ENCODE data around the gene PARD3B. TPM values are rescaled to one million over a fixed set of nuclear protein-coding genes. Genes with fewer than 3 reads are reported as not detected.

Gene PARD3B
- total RNA-seq, 3 donors from 2014 or later = 0.18 to 0.48 (median 0.27) TPM

GRCh38 chr2:205280596-205281236, 735.4 kb downstream of the PARD3B start:
- DNase-seq = no peak
- Mint-ChIP-seq H3K4me1 (ENCODE audit: low read depth) (no peaks in the 10 kb centered on the region), H3K4me3 (no peak overlapping the region), H3K9me3 (no peaks in the 10 kb centered on the region), H3K27me3 (ENCODE audit: low read depth) (peaks cover 4% of the 10 kb centered on the region), H3K36me3 (ENCODE audit: insufficient read depth) (peaks cover 3% of the 10 kb centered on the region)
- ATAC-seq = no peak

GRCh38 chr2:205283736-205284270, 738.5 kb downstream of the PARD3B start:
- DNase-seq (no peak), ATAC-seq (no peak)
- no peaks in the 10 kb centered on the region for H3K4me1 Mint-ChIP-seq (ENCODE audit: low read depth)
- H3K4me3 Mint-ChIP-seq = no peak overlapping the region
- H3K36me3 Mint-ChIP-seq (ENCODE audit: insufficient read depth) = peaks cover 3% of the 10 kb centered on the region
- no peaks in the 10 kb centered on the region for H3K9me3 Mint-ChIP-seq
- no peaks in the 10 kb centered on the region for H3K27me3 Mint-ChIP-seq (ENCODE audit: low read depth)

- ATAC-seq = no peak
- no peak overlapping the region for H3K4me3 Mint-ChIP-seq
- H3K27me3 Mint-ChIP-seq (ENCODE audit: low read depth) = no peaks in the 10 kb centered on the region
- no peak for DNase-seq
- no peaks in the 10 kb centered on the region for H3K4me1 Mint-ChIP-seq (ENCODE audit: low read depth)
- peaks cover under 1% of the 10 kb centered on the region for H3K36me3 Mint-ChIP-seq (ENCODE audit: insufficient read depth)
- no peaks in the 10 kb centered on the region for H3K9me3 Mint-ChIP-seq
These were observed 739.1 kb downstream of the PARD3B start for GRCh38 chr2:205284334-205284733.

- no peaks in the 10 kb centered on the region for H3K27me3 Mint-ChIP-seq (ENCODE audit: low read depth)
- DNase-seq (no peak), ATAC-seq (no peak)
- H3K9me3 Mint-ChIP-seq = peaks cover 3% of the 10 kb centered on the region
- no peak overlapping the region for H3K4me3 Mint-ChIP-seq
- no peaks in the 10 kb centered on the region for H3K36me3 Mint-ChIP-seq (ENCODE audit: insufficient read depth)
- no peaks in the 10 kb centered on the region for H3K4me1 Mint-ChIP-seq (ENCODE audit: low read depth)
These were observed 742.0 kb downstream of the PARD3B start for GRCh38 chr2:205287316-205287715.

GRCh38 chr2:205288686-205289085, 743.4 kb downstream of the PARD3B start:
- Mint-ChIP-seq H3K4me1 (ENCODE audit: low read depth) (no peaks in the 10 kb centered on the region), H3K9me3 (peaks cover 3% of the 10 kb centered on the region), H3K27me3 (ENCODE audit: low read depth) (no peaks in the 10 kb centered on the region), H3K36me3 (ENCODE audit: insufficient read depth) (no peaks in the 10 kb centered on the region), H3K4me3 (no peak overlapping the region)
- no peak for DNase-seq
- no peak for ATAC-seq

DNA sequence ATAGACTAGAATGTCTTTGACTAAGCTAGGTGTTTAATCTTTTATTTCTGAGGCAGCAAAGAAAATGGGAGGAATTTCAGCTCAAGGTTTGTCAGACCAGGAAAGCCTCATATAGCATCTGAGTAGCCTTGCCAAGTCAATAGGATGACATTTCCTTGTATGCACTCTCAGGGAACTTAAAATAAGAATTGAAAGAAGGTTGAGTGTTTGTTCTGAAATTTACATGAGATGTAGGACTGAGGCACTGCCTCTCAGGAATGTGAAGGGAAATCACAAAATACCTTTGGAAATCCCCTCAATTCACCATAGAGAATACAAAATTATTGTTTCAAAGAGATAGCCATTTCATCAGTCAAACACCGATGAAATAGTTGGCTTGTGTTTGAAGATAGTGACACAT, 745.0 kb downstream of the PARD3B start:
- ATAC-seq (no peak), DNase-seq (no peak)
- Mint-ChIP-seq H3K36me3 (ENCODE audit: insufficient read depth) (no peaks in the 10 kb centered on the region), H3K4me1 (ENCODE audit: low read depth) (no peaks in the 10 kb centered on the region), H3K4me3 (no peak overlapping the region), H3K27me3 (ENCODE audit: low read depth) (no peaks in the 10 kb centered on the region), H3K9me3 (peaks cover 3% of the 10 kb centered on the region)

DNA sequence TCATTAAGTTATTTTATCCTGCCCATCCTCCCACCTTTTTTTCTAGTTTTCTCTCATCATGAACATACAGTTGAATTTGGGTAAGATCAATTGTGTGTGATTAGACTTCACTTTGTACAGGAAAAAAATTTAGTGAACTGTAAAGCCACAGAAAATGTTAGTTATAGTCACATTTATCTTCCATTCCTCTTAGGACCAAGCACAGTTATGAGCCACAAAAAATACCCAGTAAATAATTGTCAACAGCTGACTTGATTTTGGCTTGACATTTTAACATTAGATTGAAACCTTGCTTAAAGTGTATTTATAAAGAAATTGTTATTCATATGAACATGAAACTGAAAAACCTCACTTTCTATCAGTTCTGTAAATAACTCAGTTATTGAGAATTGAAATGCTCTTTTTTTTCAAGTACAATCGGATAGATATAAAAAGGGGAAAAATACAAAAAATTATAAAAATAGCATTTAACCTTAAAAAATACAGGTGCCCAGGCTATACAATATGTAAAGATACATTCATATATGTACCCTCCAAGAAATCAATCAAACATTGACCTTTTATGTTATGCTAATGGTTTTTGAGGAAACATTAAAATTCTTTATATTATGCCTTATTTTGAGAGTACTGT, 747.5 kb downstream of the PARD3B start:
- DNase-seq (no peak), ATAC-seq (no peak)
- Mint-ChIP-seq H3K27me3 (ENCODE audit: low read depth) (no peaks in the 10 kb centered on the region), H3K4me1 (ENCODE audit: low read depth) (no peaks in the 10 kb centered on the region), H3K36me3 (ENCODE audit: insufficient read depth) (no peaks in the 10 kb centered on the region), H3K4me3 (no peak overlapping the region), H3K9me3 (peaks cover 3% of the 10 kb centered on the region)

- Mint-ChIP-seq H3K36me3 (ENCODE audit: insufficient read depth) (no peaks in the 10 kb centered on the region), H3K4me1 (ENCODE audit: low read depth) (no peaks in the 10 kb centered on the region), H3K4me3 (no peak overlapping the region), H3K27me3 (ENCODE audit: low read depth) (no peaks in the 10 kb centered on the region), H3K9me3 (peaks cover 3% of the 10 kb centered on the region)
- no peak for DNase-seq
- ATAC-seq = no peak
These were observed 748.3 kb downstream of the PARD3B start for GRCh38 chr2:205293559-205293958.

- H3K4me1 Mint-ChIP-seq (ENCODE audit: low read depth) = no peaks in the 10 kb centered on the region
- H3K4me3 Mint-ChIP-seq = no peak overlapping the region
- H3K9me3 Mint-ChIP-seq = no peaks in the 10 kb centered on the region
- DNase-seq (no peak), ATAC-seq (no peak)
- no peaks in the 10 kb centered on the region for H3K36me3 Mint-ChIP-seq (ENCODE audit: insufficient read depth)
- H3K27me3 Mint-ChIP-seq (ENCODE audit: low read depth) = no peaks in the 10 kb centered on the region
These were observed 751.7 kb downstream of the PARD3B start for GRCh38 chr2:205296959-205297358.

GRCh38 chr2:205297368-205297767, 752.1 kb downstream of the PARD3B start:
- Mint-ChIP-seq H3K4me3 (no peak overlapping the region), H3K9me3 (no peaks in the 10 kb centered on the region), H3K4me1 (ENCODE audit: low read depth) (no peaks in the 10 kb centered on the region), H3K36me3 (ENCODE audit: insufficient read depth) (no peaks in the 10 kb centered on the region), H3K27me3 (ENCODE audit: low read depth) (no peaks in the 10 kb centered on the region)
- ATAC-seq = no peak
- DNase-seq = no peak

DNA sequence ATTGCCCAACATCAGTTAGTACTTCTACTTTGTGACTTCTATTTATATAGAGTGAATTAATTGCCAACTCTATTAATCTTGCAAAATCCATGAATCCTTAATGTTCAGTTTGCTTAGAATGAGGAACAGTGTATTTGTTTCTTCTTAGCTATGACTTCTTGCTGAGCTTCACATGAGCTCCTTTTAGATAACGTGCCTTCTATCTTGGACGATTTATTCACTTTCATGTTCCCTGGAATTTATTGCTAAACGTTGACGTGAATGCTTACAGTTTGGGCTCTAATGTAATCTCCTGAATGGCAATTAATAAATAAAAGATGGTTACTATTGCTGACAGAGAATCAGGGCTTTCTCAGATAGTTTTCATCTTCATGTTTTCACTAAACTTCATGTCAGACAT, 752.6 kb downstream of the PARD3B start:
- no peak for DNase-seq
- H3K36me3 Mint-ChIP-seq (ENCODE audit: insufficient read depth) = no peaks in the 10 kb centered on the region
- no peaks in the 10 kb centered on the region for H3K9me3 Mint-ChIP-seq
- no peaks in the 10 kb centered on the region for H3K27me3 Mint-ChIP-seq (ENCODE audit: low read depth)
- no peak for ATAC-seq
- H3K4me3 Mint-ChIP-seq = no peak overlapping the region
- H3K4me1 Mint-ChIP-seq (ENCODE audit: low read depth) = no peaks in the 10 kb centered on the region

- no peak overlapping the region for H3K4me3 Mint-ChIP-seq
These were observed 765.9 kb downstream of the PARD3B start for GRCh38 chr2:205311201-205311600.

GRCh38 chr2:205321231-205321630, 776.0 kb downstream of the PARD3B start:
- ATAC-seq (no peak), DNase-seq (no peak)
- Mint-ChIP-seq H3K27me3 (ENCODE audit: low read depth) (no peaks in the 10 kb centered on the region), H3K4me3 (no peak overlapping the region), H3K36me3 (ENCODE audit: insufficient read depth) (no peaks in the 10 kb centered on the region), H3K4me1 (ENCODE audit: low read depth) (no peaks in the 10 kb centered on the region), H3K9me3 (peaks cover 4% of the 10 kb centered on the region)

More at GRCh38 chr2:205311201-205311600, 765.9 kb downstream of the PARD3B start:
- no peaks in the 10 kb centered on the region for H3K36me3 Mint-ChIP-seq (ENCODE audit: insufficient read depth)
- no peaks in the 10 kb centered on the region for H3K27me3 Mint-ChIP-seq (ENCODE audit: low read depth)
- H3K9me3 Mint-ChIP-seq = no peaks in the 10 kb centered on the region
- DNase-seq (no peak), ATAC-seq (no peak)
- H3K4me1 Mint-ChIP-seq (ENCODE audit: low read depth) = no peaks in the 10 kb centered on the region

DNA sequence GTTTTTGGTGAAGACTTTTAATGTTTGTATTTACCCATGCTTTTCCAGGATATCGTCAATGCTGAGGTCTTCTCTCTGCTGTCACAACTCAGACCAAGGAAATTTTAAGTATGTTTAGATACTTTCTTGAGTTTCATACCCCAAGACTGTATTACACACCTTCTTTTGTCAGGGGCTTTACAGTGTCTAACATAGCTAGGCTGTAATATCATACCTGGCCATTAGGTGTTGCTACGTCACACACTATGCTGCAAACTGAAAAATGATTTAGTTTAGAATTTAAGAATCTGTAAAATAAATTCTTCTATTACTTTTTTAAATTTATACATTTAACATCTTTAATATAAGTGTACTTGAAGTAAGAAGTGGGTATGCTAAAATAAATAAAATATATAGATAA, 778.7 kb downstream of the PARD3B start:
- ATAC-seq = no peak
- H3K27me3 Mint-ChIP-seq (ENCODE audit: low read depth) = no peaks in the 10 kb centered on the region
- no peak overlapping the region for H3K4me3 Mint-ChIP-seq
- DNase-seq = no peak
- H3K36me3 Mint-ChIP-seq (ENCODE audit: insufficient read depth) = no peaks in the 10 kb centered on the region
- no peaks in the 10 kb centered on the region for H3K4me1 Mint-ChIP-seq (ENCODE audit: low read depth)
- peaks cover 4% of the 10 kb centered on the region for H3K9me3 Mint-ChIP-seq

DNA sequence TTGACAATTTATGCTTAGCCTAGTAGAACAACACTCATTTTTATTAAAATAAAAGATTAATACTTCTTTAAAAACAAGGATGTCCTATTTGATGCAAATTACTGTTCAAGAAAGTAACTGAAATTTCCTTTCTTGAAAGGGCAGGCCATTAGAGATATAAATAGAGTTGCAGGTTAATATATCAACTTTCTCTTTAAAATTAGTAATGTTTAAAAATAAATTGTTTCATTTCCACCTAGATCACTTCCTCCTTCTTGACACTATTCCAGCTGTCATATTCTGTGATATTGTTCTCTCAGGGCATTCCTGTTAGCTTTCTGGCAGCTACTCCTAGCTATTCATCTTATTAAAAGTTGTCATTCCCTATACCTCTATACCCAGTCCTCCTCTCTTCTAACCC, 779.1 kb downstream of the PARD3B start:
- no peaks in the 10 kb centered on the region for H3K27me3 Mint-ChIP-seq (ENCODE audit: low read depth)
- no peak overlapping the region for H3K4me3 Mint-ChIP-seq
- no peak for ATAC-seq
- H3K36me3 Mint-ChIP-seq (ENCODE audit: insufficient read depth) = no peaks in the 10 kb centered on the region
- H3K4me1 Mint-ChIP-seq (ENCODE audit: low read depth) = no peaks in the 10 kb centered on the region
- DNase-seq = no peak
- H3K9me3 Mint-ChIP-seq = peaks cover 4% of the 10 kb centered on the region

Data from activated T-cell treated with anti-CD3 and anti-CD28 coated beads, Interleukin-2, amount 50 U/mL, for 4 hours (primary cell).